ENCODE results near the gene ANGPT4.

The ANGPT4 gene, protein sequence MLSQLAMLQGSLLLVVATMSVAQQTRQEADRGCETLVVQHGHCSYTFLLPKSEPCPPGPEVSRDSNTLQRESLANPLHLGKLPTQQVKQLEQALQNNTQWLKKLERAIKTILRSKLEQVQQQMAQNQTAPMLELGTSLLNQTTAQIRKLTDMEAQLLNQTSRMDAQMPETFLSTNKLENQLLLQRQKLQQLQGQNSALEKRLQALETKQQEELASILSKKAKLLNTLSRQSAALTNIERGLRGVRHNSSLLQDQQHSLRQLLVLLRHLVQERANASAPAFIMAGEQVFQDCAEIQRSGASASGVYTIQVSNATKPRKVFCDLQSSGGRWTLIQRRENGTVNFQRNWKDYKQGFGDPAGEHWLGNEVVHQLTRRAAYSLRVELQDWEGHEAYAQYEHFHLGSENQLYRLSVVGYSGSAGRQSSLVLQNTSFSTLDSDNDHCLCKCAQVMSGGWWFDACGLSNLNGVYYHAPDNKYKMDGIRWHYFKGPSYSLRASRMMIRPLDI

GRCh38 chr20:916125-916799 lies at the start of gene ANGPT4:
Gene ANGPT4, minus strand, starts transcription at chr20:916334. Its CDS starts 120 bp downstream, at chr20:916214.
- DNase-seq (ENCODE audit: low spot score), result no peak

DNA sequence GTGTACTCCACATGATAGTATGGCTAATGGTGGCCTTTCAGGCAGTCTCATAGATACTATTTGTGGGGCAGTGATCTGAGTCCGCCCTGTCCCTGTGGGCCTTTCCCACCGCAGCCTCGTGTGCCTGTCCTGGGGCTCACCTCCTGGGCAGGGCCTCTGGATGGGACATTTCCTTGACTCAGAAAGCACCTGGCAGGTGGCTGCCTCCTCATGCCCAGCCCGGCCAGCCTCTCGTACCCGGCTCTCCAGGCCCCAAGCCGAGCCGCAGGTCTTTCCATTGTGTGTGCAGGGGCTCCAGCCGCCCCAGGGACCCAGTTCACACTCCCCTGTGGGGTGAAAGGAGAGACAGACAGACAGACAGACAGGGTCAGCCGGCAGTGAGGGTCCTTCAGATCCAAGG lies 47.7 kb upstream of the ANGPT4 start:
- DNase-seq (ENCODE audit: low spot score), result no peak

DNA sequence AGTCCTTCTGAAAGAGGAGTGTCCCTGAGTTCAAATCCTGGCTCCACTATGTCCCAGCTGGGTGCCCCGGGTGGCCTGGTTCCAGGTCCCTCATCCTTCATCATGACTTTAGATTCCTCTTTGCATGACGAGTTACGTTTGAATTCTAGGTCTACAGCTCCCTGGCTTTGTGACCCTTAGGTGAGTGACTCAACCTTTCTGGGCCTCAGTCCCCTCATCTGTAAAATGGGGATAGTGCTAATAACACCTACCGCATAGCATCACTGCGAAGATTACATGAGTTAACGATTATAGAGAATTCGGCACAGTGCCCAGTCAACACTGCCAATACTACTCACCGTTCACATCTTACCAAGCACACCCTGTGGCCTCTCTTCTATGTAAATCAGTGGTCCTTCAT lies 46.5 kb upstream of the ANGPT4 start:
- DNase-seq (ENCODE audit: low spot score), result no peak

- DNase-seq (ENCODE audit: low spot score), result no peak
Observed at GRCh38 chr20:962223-962622, 46.1 kb upstream of the ANGPT4 start.

GRCh38 chr20:961768-962167 lies 45.6 kb upstream of the ANGPT4 start:
- DNase-seq (ENCODE audit: low spot score), result no peak

- no peak for DNase-seq (ENCODE audit: low spot score)
Observed at GRCh38 chr20:959996-960615, 44.0 kb upstream of the ANGPT4 start.

DNA sequence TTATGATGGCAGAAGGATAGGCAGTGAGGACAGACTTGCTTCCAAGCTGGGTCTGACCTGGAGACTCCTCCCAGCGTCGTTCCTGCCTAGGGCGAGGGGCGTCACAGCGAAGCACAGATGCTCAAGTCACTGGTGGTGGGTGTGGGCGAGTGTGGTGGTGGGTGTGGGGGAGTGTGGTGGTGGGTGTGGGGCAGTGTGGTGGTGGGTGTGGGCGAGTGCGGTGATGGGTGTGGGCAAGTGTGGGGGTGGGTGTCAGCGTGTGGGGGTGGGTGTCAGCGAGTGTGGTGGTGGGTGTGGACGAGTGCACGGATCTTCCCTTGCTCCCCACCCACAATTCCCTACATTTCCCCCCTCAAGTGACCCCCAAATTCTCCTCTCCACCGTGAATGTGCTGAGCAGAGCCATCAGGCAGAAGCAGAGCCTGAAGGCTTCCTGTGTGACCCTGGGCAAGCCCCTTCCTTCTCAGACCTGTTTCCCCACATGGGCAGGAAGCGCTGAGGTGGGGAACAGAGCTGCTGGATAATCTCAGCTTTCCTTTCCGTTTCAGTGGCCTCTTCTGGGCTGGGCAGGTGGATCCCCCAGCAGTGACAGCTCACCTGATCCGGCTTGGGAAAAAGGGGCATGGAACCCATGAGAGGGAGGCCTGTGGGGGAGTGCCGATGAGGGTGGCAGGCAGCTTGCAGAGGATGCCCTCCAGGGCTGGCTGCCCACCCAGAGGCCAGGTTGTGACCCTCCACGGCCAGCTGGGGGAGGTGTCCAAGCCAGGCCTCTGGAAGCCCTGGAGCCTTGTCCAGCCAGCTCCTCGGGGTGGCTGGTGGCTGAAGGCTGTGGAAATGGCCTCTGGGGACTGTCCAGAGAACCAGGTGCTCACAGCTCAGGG lies 43.0 kb upstream of the ANGPT4 start:
- no peak for DNase-seq (ENCODE audit: low spot score)

- DNase-seq (ENCODE audit: low spot score), result peak; percentile 48
Observed at GRCh38 chr20:957544-957943, 41.4 kb upstream of the ANGPT4 start.

DNA sequence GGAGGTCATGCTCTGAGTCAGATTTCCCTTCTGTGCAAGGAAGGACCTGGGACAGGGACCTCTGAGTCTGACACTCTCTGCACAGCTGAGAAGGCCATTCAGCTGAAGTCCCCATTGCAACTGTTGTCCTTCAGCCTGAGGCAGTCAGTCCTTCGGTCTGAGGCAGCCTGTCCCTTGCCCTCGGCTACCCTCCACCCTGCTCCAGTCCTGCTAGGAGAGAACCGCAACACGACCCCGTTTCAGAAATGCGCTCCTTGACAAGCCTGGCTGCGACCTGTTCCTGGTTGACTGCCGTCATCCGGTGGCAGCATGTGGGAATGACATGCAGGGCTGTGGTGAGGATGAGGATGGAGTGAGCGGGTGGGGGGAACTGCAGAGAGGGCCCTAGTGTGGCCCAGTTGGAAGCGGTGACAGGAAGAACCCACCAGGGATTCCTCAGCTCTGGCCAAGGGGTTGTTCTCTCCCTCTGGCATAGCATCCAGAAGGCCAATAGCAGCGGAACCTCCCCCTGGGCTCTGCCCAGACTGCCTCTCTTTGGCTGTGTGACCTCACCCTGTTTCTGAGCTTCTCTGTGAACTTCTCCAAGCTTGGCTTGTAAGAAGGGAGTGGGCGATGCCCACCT lies 40.3 kb upstream of the ANGPT4 start:
- DNase-seq (ENCODE audit: low spot score), result peak; percentile 86

DNA sequence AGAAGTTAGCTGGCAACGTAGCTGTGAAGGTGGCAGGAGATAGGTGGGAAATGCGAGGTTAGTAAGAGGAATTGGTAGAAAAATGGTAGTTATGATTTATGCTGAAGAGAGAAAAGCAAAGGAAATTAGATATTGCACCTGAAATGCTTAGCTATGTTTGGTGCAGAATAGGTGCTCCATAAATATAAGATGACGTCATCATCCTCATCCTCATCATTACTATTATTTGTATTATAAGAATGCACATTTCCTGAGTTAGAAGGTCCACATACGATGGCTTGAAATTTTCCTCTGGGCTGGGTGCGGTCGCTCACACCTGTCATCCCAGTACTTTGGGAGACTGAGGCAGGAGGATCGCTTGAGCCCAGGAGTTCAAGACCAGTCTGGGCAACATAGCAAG lies 39.5 kb upstream of the ANGPT4 start:
- DNase-seq (ENCODE audit: low spot score), result no peak

GRCh38 chr20:955111-955510 lies 39.0 kb upstream of the ANGPT4 start:
- no peak for DNase-seq (ENCODE audit: low spot score)

DNA sequence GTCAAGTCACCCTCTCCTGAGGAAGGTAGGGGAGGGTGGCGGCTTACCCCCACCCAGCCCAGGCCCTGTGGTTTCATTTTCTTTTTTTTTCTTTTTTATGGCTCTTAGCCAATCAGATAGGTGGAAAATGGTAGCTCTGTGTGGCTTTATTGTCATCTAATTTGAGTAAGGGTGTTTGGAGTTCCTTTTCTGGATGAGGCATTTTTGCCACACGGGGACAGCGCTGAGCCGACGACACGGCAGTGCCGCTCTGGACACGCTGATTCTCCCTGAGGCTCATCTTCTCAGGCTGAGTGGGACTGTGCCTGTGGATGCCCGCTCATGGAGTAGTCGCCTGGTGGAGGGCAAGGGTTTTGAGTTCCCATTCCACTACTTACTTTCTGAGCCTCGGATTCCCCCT lies 37.6 kb upstream of the ANGPT4 start:
- DNase-seq (ENCODE audit: low spot score), result no peak

DNA sequence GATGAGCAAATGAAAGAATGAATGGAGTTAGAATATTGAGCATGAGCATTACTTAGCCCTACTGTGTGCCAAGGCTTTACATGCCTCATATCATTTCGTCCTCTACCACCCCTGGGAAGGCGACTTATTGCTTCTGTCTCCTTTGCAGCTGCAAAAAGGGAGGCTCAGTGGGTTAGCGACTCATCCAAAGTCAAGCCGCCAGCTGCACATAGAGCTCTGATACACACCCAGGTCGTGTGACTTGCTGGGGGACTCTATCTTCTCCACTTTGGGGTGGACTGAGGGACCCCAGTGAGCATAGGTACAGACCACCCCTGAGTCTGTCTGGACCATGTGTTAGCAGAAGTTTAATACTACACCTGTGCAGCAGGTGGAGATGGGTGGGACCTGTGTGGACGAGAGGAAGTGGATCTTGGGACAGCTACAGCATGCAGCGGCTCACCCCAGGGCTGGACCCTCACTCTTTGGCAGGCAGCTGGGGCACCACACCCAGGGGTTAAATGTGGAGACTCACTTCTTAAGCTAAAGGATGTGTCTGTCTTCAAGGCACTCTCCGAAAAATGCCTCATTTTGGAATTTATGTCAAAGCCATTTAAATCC lies 36.2 kb upstream of the ANGPT4 start:
- no peak for DNase-seq (ENCODE audit: low spot score)

GRCh38 chr20:951384-952169 lies 35.4 kb upstream of the ANGPT4 start:
- no peak for DNase-seq (ENCODE audit: low spot score)

DNA sequence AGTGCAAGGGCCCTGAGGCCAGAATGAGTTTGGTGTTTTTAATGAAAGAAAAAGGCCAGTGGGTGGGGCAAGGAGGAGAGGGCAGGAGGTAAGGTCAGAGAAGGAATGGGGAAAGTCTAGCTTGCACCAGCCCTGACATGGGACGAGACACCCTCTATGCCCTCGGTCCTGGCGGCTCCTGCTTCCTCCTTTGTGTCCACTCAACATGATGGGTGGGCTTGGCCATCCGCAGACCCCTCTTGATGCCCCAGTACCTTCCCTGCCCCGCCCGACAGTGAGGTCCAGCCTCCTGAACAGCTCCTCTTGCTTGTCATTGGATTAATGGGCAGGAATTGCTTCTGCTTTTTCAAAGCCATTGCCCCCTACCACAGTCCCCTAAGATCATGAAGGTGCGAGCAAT lies 33.6 kb upstream of the ANGPT4 start:
- DNase-seq (ENCODE audit: low spot score), result no peak

DNA sequence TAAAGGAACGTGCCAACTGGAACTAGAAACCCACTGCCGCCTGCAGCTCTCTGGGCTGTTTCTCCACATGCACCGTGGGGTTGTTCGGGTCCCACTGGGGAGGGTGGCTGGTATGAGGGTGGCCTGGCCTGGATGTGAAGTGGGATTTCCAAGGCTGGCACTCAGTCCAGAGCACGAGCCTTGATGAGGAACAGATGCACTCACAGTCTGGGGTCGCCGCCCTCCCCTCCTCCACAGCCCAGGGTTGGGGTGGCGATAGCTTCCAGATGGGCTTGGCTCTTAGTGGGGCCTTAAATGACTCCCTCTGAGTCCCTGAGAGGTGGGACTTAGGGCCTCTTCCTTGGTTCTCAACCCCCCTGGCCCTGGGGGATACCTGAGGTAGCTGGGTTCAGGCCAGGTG lies 30.7 kb upstream of the ANGPT4 start:
- DNase-seq (ENCODE audit: low spot score), result no peak

DNA sequence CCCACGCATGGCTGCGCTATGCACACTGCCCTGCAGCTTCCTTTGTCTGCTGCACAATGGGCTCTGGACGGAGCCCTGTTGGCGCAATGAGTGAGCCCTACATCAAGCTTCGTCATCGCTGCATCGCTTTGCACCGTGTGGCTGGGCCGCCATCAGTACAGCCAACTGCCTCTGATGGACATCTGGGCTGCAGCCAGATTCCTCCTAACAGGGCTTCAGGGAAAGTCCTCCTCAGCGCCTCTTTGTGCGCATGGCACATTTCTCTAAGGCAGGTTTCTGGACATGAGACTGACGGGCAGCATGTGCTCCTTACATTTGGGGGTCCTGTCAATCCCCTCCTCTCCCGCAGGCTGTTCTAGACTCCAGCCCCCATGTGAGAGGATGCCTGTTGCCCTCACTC lies 29.7 kb upstream of the ANGPT4 start:
- DNase-seq (ENCODE audit: low spot score), result no peak

- DNase-seq (ENCODE audit: low spot score), result no peak
Observed at GRCh38 chr20:944774-945410, 28.8 kb upstream of the ANGPT4 start.

- no peak for DNase-seq (ENCODE audit: low spot score)
Observed at GRCh38 chr20:944148-944547, 28.0 kb upstream of the ANGPT4 start.

- no peak for DNase-seq (ENCODE audit: low spot score)
Observed at GRCh38 chr20:942611-943010, 26.5 kb upstream of the ANGPT4 start.
